ENCODE results near the gene FABP6.
"Not testable (repeated sequence)": the region's sequence is repeated elsewhere in the genome, so short reads cannot be mapped to it uniquely, and the experiment has no call there.

Gene FABP6

DNA sequence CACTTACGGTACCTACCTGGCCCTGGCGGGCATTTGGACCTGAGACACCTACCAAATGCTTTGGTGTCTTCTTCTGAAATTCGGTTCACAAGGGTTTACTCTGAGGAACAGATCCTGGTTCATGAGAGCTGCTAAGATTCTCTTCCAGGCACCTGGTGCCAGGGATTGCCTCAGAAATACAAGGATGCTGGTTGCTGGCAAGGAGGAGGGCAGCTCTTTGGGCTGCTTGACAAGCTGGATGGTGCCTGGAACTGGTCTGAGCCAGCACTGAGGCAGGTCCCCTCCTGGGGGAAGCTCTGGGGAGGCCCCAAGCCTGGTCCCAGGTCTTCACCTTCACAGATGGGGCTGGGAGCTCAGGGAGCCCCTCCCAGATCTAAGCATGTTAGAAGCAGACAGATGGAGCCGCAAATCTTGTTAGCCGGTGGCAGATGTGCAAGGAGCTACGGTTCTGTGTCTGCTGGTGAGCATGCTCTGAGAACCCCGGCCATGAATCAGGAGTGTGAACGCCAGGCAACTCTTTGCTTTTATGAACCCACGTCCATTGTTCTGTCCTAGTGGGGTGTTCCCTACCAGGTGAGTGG, 16.3 kb downstream of the FABP6 start:
- H3K36me3 ChIP-seq = no peaks in the 10 kb centered on the region
- no peak overlapping the region for H3K4me3 ChIP-seq (ENCODE audit: low read depth, low read length)
- TF ChIP-seq, protein P1, sequence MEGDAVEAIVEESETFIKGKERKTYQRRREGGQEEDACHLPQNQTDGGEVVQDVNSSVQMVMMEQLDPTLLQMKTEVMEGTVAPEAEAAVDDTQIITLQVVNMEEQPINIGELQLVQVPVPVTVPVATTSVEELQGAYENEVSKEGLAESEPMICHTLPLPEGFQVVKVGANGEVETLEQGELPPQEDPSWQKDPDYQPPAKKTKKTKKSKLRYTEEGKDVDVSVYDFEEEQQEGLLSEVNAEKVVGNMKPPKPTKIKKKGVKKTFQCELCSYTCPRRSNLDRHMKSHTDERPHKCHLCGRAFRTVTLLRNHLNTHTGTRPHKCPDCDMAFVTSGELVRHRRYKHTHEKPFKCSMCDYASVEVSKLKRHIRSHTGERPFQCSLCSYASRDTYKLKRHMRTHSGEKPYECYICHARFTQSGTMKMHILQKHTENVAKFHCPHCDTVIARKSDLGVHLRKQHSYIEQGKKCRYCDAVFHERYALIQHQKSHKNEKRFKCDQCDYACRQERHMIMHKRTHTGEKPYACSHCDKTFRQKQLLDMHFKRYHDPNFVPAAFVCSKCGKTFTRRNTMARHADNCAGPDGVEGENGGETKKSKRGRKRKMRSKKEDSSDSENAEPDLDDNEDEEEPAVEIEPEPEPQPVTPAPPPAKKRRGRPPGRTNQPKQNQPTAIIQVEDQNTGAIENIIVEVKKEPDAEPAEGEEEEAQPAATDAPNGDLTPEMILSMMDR (IDR thresholded peaks at IDR 0.05; ENCODE audit: low read depth, low read length) = no peak
- H3K4me1 ChIP-seq = peaks cover 13% of the 10 kb centered on the region
- no peaks in the 10 kb centered on the region for H3K27me3 ChIP-seq
- no peaks in the 10 kb centered on the region for H3K9me3 ChIP-seq
- peak; percentile 74 for DNase-seq

DNA sequence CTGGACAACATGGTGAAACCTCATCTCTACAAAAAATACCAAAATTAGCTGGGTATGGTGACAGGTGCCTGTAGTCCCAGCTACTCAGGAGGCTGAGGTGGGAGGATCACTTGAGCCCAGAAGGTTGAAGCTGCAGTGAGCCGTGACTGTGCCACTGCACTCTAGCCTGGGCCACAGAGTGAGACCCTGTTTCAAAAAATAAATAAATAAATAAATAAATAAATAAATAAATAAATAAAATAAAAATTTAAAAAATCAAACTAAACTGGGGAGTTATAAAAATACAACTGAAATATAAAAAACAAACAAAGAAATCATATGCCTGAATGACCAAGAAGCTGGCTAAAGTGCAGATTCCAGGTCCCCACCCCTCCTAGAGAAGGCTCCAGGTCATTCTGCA, 20.3 kb downstream of the FABP6 start:
- DNase-seq; H3K27me3 ChIP-seq; H3K4me3 ChIP-seq (ENCODE audit: low read depth, low read length); H3K9me3 ChIP-seq: not testable (repeated sequence)
- Histone ChIP-seq H3K4me1 (peaks cover 13% of the 10 kb centered on the region), H3K36me3 (peaks cover 13% of the 10 kb centered on the region; the same call in 1 of the 2 replicates)

DNA sequence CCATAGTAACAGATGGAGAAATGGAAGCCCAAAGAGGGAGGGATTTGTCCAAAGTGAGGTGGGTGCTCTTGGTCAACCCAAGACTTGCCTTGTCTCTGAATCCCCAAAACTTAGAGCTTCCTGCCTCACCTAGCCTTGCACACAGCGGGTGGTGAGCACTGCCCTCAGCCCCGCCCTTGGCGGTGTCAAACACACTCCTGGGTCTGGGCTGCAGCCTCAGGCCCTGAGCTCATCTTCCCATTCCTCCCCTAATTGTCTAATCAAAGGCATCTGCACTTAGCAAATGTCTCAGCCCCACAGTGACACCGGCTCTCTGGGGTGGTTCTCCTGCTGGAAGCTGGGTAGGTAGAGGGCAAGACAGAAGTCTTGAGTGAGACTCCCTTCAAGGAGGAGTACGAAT, 20.9 kb downstream of the FABP6 start:
- Histone ChIP-seq H3K4me1 (peaks cover 13% of the 10 kb centered on the region), H3K4me3 (ENCODE audit: low read depth, low read length) (no peak overlapping the region), H3K9me3 (no peaks in the 10 kb centered on the region), H3K27me3 (no peaks in the 10 kb centered on the region), H3K36me3 (peaks cover 13% of the 10 kb centered on the region; the same call in 1 of the 2 replicates)
- no peak for DNase-seq
- TF ChIP-seq, protein P1 (IDR thresholded peaks at IDR 0.05; ENCODE audit: low read depth, low read length) = no peak

DNA sequence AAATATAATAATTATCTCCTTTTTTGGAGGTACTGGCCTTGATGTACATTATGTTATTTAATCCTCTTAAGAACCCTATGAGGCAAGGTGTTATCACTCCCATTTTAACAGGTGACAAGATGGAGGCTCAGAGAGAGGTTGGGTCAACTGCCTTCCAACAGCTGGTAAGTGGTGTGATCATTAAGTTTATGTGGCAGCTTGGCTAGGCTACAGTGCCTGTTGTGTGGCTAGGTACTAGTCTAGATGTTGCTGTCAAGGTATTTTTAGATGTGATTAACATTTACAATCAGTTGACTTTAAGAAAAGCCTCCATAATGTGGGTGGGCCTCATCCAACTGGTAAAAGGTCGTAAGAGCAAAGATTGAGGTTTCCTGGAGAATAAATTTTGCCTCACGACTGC, 21.5 kb downstream of the FABP6 start:
- H3K27me3 ChIP-seq = no peaks in the 10 kb centered on the region
- peaks cover 13% of the 10 kb centered on the region; the same call in 1 of the 2 replicates for H3K36me3 ChIP-seq
- H3K9me3 ChIP-seq = no peaks in the 10 kb centered on the region
- DNase-seq = no peak
- no peak overlapping the region for H3K4me3 ChIP-seq (ENCODE audit: low read depth, low read length)
- TF ChIP-seq, protein P1 (IDR thresholded peaks at IDR 0.05; ENCODE audit: low read depth, low read length) = no peak
- peaks cover 8% of the 10 kb centered on the region for H3K4me1 ChIP-seq

DNA sequence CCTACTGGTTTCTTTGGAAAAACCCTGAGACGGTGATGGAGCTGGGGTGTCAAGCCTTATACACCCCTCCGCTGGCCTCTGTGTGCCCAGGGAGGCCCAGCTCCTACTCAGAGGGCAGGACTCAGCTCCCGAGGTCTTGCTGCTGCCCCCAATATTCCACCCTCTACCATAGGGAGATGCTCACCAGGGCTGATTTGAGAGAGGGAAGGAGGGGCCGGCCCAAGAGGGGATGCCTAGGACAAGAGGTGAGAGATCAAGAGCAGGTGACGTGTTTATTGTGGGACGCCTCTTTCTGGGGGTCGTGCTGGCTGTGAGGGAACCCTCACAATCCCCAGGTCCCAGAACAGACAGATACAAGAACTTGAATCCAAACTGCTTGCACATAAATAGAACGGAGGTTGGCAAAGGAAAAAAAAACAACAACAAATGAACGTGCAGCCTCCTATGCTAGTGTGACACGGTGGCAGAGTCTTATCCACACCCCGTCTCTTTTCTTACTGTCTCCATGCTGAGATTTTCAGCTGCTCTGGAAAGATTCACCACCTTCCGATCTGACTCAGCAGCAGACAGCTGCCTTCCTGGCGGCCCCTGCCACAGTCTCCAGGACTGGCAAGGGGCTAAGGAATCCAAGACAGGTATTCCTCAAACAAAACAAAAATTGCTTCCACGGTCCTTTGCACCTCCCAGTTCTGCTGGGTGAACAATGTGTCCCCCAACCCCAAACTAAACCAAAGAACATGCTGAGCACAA, 22.3 kb downstream of the FABP6 start:
- TF ChIP-seq, protein P1 (IDR thresholded peaks at IDR 0.05; ENCODE audit: low read depth, low read length) = no peak
- no peak overlapping the region for H3K4me3 ChIP-seq (ENCODE audit: low read depth, low read length)
- H3K36me3 ChIP-seq = peaks cover 13% of the 10 kb centered on the region; the same call in 1 of the 2 replicates
- no peaks in the 10 kb centered on the region for H3K27me3 ChIP-seq
- H3K4me1 ChIP-seq = peaks cover 3% of the 10 kb centered on the region; the same call in 1 of the 2 replicates
- no peak for DNase-seq
- no peaks in the 10 kb centered on the region for H3K9me3 ChIP-seq

DNA sequence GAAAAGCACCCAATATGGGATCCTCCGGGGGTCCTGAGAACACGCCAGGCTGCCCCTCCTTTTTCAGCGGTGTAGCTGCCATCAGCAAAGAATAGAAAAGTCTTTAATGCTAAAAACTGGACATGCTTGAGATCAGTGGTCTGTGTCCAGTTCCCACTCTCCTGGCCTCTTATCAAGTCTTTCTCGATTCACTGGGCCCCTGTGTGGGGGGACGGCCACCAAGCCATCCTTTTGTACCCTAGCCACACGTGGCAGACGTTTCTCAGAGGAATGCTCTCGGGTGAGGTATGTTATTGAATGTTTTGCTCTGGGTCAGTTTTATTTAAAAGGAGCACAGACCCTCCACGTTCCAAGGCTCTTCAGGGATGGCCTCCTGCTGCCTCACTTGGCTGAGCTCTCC, 23.6 kb downstream of the FABP6 start:
- TF ChIP-seq, protein P1 (IDR thresholded peaks at IDR 0.05; ENCODE audit: low read depth, low read length) = no peak
- DNase-seq = no peak
- no peaks in the 10 kb centered on the region for H3K9me3 ChIP-seq
- no peak overlapping the region for H3K4me3 ChIP-seq (ENCODE audit: low read depth, low read length)
- H3K27me3 ChIP-seq = no peaks in the 10 kb centered on the region
- H3K4me1 ChIP-seq = peaks cover 3% of the 10 kb centered on the region; the same call in 1 of the 2 replicates
- H3K36me3 ChIP-seq = peaks cover 13% of the 10 kb centered on the region; the same call in 1 of the 2 replicates

Measured in BE2C (cell line).